Osteocyte (in vitro differentiated cells): ENCODE data around the gene EVPL. TPM values are rescaled to one million over a fixed set of nuclear protein-coding genes. Genes with fewer than 3 reads are reported as not detected.

Experiments used
- DNase-seq: peaks from one replicate; pipeline ENCODE4 v3.0.0; 2021; ENCODE audit warnings: mixed read lengths; ENCODE audit not compliant: unreplicated experiment; ENCODE audit errors: extremely low spot score
- H3K27ac Mint-ChIP-seq: one replicate; pipeline ENCODE4 v1.8.0; 2021; ENCODE audit warnings: mild to moderate bottlenecking, mixed read lengths; ENCODE audit not compliant: unreplicated experiment
- H3K27me3 Mint-ChIP-seq: one replicate; pipeline ENCODE4 v1.8.0; 2021; ENCODE audit warnings: mixed read lengths; ENCODE audit not compliant: unreplicated experiment
- H3K36me3 Mint-ChIP-seq: one replicate; pipeline ENCODE4 v1.8.0; 2021; ENCODE audit warnings: mixed read lengths; ENCODE audit not compliant: unreplicated experiment
- H3K4me1 Mint-ChIP-seq: one replicate; pipeline ENCODE4 v1.8.0; 2021; ENCODE audit warnings: mixed read lengths; ENCODE audit not compliant: unreplicated experiment
- H3K4me3 Mint-ChIP-seq: one replicate; pipeline ENCODE4 v1.8.0; 2021; ENCODE audit warnings: mild to moderate bottlenecking, moderate library complexity, mixed read lengths; ENCODE audit not compliant: unreplicated experiment
- H3K9me3 Mint-ChIP-seq: one replicate; pipeline ENCODE4 v1.8.0; 2021; ENCODE audit warnings: mixed read lengths; ENCODE audit not compliant: unreplicated experiment
- CTCF ChIP-seq: fragments of 200-600 bp; sonication (generic); IDR thresholded peaks from 2 replicates; pipeline ENCODE4 v1.5.0; 2021; ENCODE audit warnings: antibody characterized with exemption, mild to moderate bottlenecking, moderate library complexity
- total RNA-seq: library from RNA; stranded (reverse); gene quantifications from 2 replicates; pipeline ENCODE4 v1.2.1, GENCODE V29; 2021

The EVPL gene
- total RNA-seq, 1 donor from 2014 or later: not detected

GRCh38 chr17:75991396-75991795 lies 35.7 kb downstream of the EVPL start:
- no peak overlapping the region for H3K27ac Mint-ChIP-seq
- H3K27me3 Mint-ChIP-seq: no peaks in the 10 kb centered on the region
- H3K4me1 Mint-ChIP-seq: no peaks in the 10 kb centered on the region
- TF ChIP-seq CTCF: no peak
- no peaks in the 10 kb centered on the region for H3K9me3 Mint-ChIP-seq
- DNase-seq: no peak
- no peak overlapping the region for H3K4me3 Mint-ChIP-seq
- peaks cover 28% of the 10 kb centered on the region for H3K36me3 Mint-ChIP-seq

GRCh38 chr17:75987041-75987440 lies 40.1 kb downstream of the EVPL start:
- no peak overlapping the region for H3K27ac Mint-ChIP-seq
- H3K4me3 Mint-ChIP-seq: no peak overlapping the region
- DNase-seq: no peak
- H3K9me3 Mint-ChIP-seq: no peaks in the 10 kb centered on the region
- H3K36me3 Mint-ChIP-seq: peaks cover 16% of the 10 kb centered on the region
- no peaks in the 10 kb centered on the region for H3K27me3 Mint-ChIP-seq
- H3K4me1 Mint-ChIP-seq: peaks cover 17% of the 10 kb centered on the region
- no peak for TF ChIP-seq CTCF

GRCh38 chr17:75985986-75986385 lies 41.1 kb downstream of the EVPL start:
- no peak for TF ChIP-seq CTCF
- H3K36me3 Mint-ChIP-seq: peaks cover 6% of the 10 kb centered on the region
- no peaks in the 10 kb centered on the region for H3K9me3 Mint-ChIP-seq
- no peak overlapping the region for H3K4me3 Mint-ChIP-seq
- peaks cover 19% of the 10 kb centered on the region for H3K4me1 Mint-ChIP-seq
- H3K27ac Mint-ChIP-seq: no peak overlapping the region
- no peaks in the 10 kb centered on the region for H3K27me3 Mint-ChIP-seq
- no peak for DNase-seq

GRCh38 chr17:75983501-75984181 lies 43.5 kb downstream of the EVPL start:
- Mint-ChIP-seq H3K9me3 (no peaks in the 10 kb centered on the region), H3K27me3 (no peaks in the 10 kb centered on the region), H3K4me3 (no peak overlapping the region), H3K27ac (no peak overlapping the region), H3K4me1 (peaks cover 34% of the 10 kb centered on the region), H3K36me3 (peaks cover 6% of the 10 kb centered on the region)
- TF ChIP-seq CTCF: no peak
- DNase-seq: no peak

GRCh38 chr17:75981019-75981615 lies 46.0 kb downstream of the EVPL start:
- Mint-ChIP-seq H3K9me3 (no peaks in the 10 kb centered on the region), H3K4me1 (peaks cover 53% of the 10 kb centered on the region), H3K27ac (peak overlapping the region; percentile 100), H3K4me3 (peak overlapping the region; percentile 94), H3K27me3 (no peaks in the 10 kb centered on the region), H3K36me3 (peaks cover 3% of the 10 kb centered on the region)
- TF ChIP-seq CTCF: no peak
- no peak for DNase-seq
